ENCODE results near the gene ISLR. TPM values are rescaled to one million over a fixed set of nuclear protein-coding genes. Genes with fewer than 3 reads are reported as not detected.

The ISLR gene
- total and polyA plus RNA-seq, 9 of the 15 experiments (the other 6 are each of a cell fraction or from before 2014, with no cell fraction given) = not detected

- POLR2A ChIA-PET = no interaction called here
Observed at GRCh38 chr15:74168711-74169126, 4.8 kb upstream of the ISLR start.

More at GRCh38 chr15:74168711-74169126, 4.8 kb upstream of the ISLR start:
- peaks cover 13 to 55% of the 10 kb centered on the region in 2 experiments; a peak in 4 of 5 replicates for H3K27me3 ChIP-seq (ENCODE audit: control insufficient read depth in 2 of 2, insufficient read depth in 2 of 2, low read length in 2 of 2)
- 0% methylated on average over 3 of the region's 3 CpGs for WGBS (ENCODE audit: insufficient coverage, low coverage, missing lambda C conversion rate)
- DNase-seq (ENCODE audit: extremely low read depth in 1 of 4, low spot score in 3 of 4) (no peak), ATAC-seq (no peak), FAIRE-seq (no peak)
- H3K79me2 ChIP-seq (ENCODE audit: control insufficient read depth, insufficient read depth, low read length) = no peaks in the 10 kb centered on the region
- intact Hi-C loops (cut with micrococcal nuclease) = no loop called here
- BruUV-seq (replicated peaks) = no TSS peak
- no peaks in the 10 kb centered on the region for H3K36me3 ChIP-seq (ENCODE audit: control insufficient read depth, insufficient read depth, low read length)
- H3K9me1 ChIP-seq (ENCODE audit: control insufficient read depth, insufficient read depth, low read length) = no peaks in the 10 kb centered on the region
- H2AFZ ChIP-seq (ENCODE audit: low read depth, low read length) = no peak overlapping the region
- no peaks in the 10 kb centered on the region for H4K20me1 ChIP-seq (replicated peaks; ENCODE audit: control insufficient read depth, insufficient read depth, low read length)
- no peak overlapping the region for H3K9ac ChIP-seq (ENCODE audit: insufficient read depth in 1 of 2, low read depth in 2 of 2, low read length in 2 of 2)
- in situ Hi-C loops (cut with MboI) = no loop called here
- H3K27ac ChIP-seq (ENCODE audit: extremely low read depth, low read depth, low read length) = no peak overlapping the region
- TF ChIP-seq MTF1 (CRISPR knock-in tag; IDR thresholded peaks at IDR 0.05; ENCODE audit: borderline replicate concordance) (no peak), NFYB (IDR thresholded peaks at IDR 0.05; ENCODE audit: extremely low read depth, insufficient read length) (no peak), CCAR2 (IDR thresholded peaks at IDR 0.05; ENCODE audit: low read depth, low read length) (no peak), HIVEP1 (CRISPR knock-in tag; IDR thresholded peaks at IDR 0.05) (no peak), RBM22 (IDR thresholded peaks at IDR 0.05; ENCODE audit: low read depth, low read length, poor library complexity, severe bottlenecking) (no peak), RFX5 (IDR thresholded peaks at IDR 0.05; ENCODE audit: low read depth, low read length) (no peak), GTF2F1 (IDR thresholded peaks at IDR 0.05; ENCODE audit: low read depth, low read length) (no peak), L3MBTL2 (IDR thresholded peaks at IDR 0.05) (no peak), TCF7L2 (IDR thresholded peaks at IDR 0.05; ENCODE audit: low read depth, low read length) (no peak), E2F8 (IDR thresholded peaks at IDR 0.05; ENCODE audit: low read depth, partially characterized antibody) (no peak), THAP12 (CRISPR knock-in tag; IDR thresholded peaks at IDR 0.05) (no peak), ZNF449 (CRISPR knock-in tag; IDR thresholded peaks at IDR 0.05) (no peak)
- CTCF ChIA-PET (ENCODE audit: low intra/inter-chr PET ratio) = interaction anchor here (0.6 kb wide), 1 partner anchor 302 kb away, joined by 3 read pairs; no protein-coding TSS in a partner anchor
- peaks cover 0 to 4% of the 10 kb centered on the region in 2 experiments; a peak in 2 of 5 replicates for H3K4me1 ChIP-seq (replicated peaks in 1 of 2; ENCODE audit: control insufficient read depth in 2 of 2, insufficient read depth in 2 of 2, low read length in 2 of 2)
- no peak overlapping the region for H3K4me3 ChIP-seq
- H3K9me3 ChIP-seq (replicated peaks; ENCODE audit: control insufficient read depth, insufficient read depth, low read depth, low read length) = no peaks in the 10 kb centered on the region
- H3K4me2 ChIP-seq (ENCODE audit: insufficient read depth, low read length) = no peak overlapping the region
